NCI-H2227 (cell line): ENCODE measurements around the gene SRD5A3.

ENCODE experiments used
- DNase-seq: peaks from one replicate; lab custom pipeline; 2025; ENCODE audit not compliant: unreplicated experiment; lab: John Stamatoyannopoulos, UW

SRD5A3 gene

GRCh38 chr4:55345980-55346850 lies at the start of gene SRD5A3:
SRD5A3 (plus strand) TSS chr4:55346242; CDS start chr4:55346337, 95 bp downstream.
- peak; percentile 87 for DNase-seq

GRCh38 chr4:55297346-55297745 lies 48.7 kb upstream of the SRD5A3 start:
- no peak for DNase-seq

- DNase-seq = no peak
Observed at GRCh38 chr4:55303760-55304165, 42.3 kb upstream of the SRD5A3 start.

GRCh38 chr4:55304303-55304702 lies 41.7 kb upstream of the SRD5A3 start:
- DNase-seq = no peak

- DNase-seq = no peak
Observed at GRCh38 chr4:55308071-55308470, 38.0 kb upstream of the SRD5A3 start.

GRCh38 chr4:55311792-55312488 lies 34.1 kb upstream of the SRD5A3 start:
- no peak for DNase-seq

- peak; percentile 1 for DNase-seq
Observed at GRCh38 chr4:55312489-55313101, 33.4 kb upstream of the SRD5A3 start.

GRCh38 chr4:55314141-55314820 lies 31.8 kb upstream of the SRD5A3 start:
- no peak for DNase-seq

GRCh38 chr4:55318175-55319129 lies 27.6 kb upstream of the SRD5A3 start:
- DNase-seq = no peak

GRCh38 chr4:55321707-55322264 lies 24.3 kb upstream of the SRD5A3 start:
- DNase-seq = peak; percentile 70

GRCh38 chr4:55323375-55323774 lies 22.7 kb upstream of the SRD5A3 start:
- DNase-seq = no peak

GRCh38 chr4:55326629-55327028 lies 19.4 kb upstream of the SRD5A3 start:
- DNase-seq = no peak

GRCh38 chr4:55329012-55329411 lies 17.0 kb upstream of the SRD5A3 start:
- DNase-seq = no peak

GRCh38 chr4:55330241-55330640 lies 15.8 kb upstream of the SRD5A3 start:
- no peak for DNase-seq

- DNase-seq = peak; percentile 66
Observed at GRCh38 chr4:55336138-55337034, 9.7 kb upstream of the SRD5A3 start.

- DNase-seq = no peak
Observed at GRCh38 chr4:55337944-55338343, 8.1 kb upstream of the SRD5A3 start.

- no peak for DNase-seq
Observed at GRCh38 chr4:55338486-55338885, 7.6 kb upstream of the SRD5A3 start.

GRCh38 chr4:55340266-55340665 lies 5.8 kb upstream of the SRD5A3 start:
- no peak for DNase-seq

- no peak for DNase-seq
Observed at GRCh38 chr4:55343887-55344286, 2.2 kb upstream of the SRD5A3 start.
